Measurements from ENCODE around the gene ATF6. TPM values are rescaled to one million over a fixed set of nuclear protein-coding genes. Genes with fewer than 3 reads are reported as not detected.

ATF6 gene
- polyA plus RNA-seq, 2 of the 4 experiments (the other 2 are of a cell fraction): 8.6 to 28.0 TPM

GRCh38 chr1:161838362-161838761 lies 72.2 kb downstream of the ATF6 start:
- no peak for FAIRE-seq
- ATAC-seq: no peak
- TF ChIP-seq, protein P1, sequence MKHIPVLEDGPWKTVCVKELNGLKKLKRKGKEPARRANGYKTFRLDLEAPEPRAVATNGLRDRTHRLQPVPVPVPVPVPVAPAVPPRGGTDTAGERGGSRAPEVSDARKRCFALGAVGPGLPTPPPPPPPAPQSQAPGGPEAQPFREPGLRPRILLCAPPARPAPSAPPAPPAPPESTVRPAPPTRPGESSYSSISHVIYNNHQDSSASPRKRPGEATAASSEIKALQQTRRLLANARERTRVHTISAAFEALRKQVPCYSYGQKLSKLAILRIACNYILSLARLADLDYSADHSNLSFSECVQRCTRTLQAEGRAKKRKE (CRISPR knock-in tag; IDR thresholded peaks at IDR 0.05; ENCODE audit: low read depth): no peak
- no peak for TF ChIP-seq ZC3H11A (IDR thresholded peaks at IDR 0.05)
- TF ChIP-seq CBX8 (IDR thresholded peaks at IDR 0.05): no peak
- no peak for TF ChIP-seq HDAC2 (IDR thresholded peaks at IDR 0.05)
- TF ChIP-seq NPAS2 (CRISPR knock-in tag; IDR thresholded peaks at IDR 0.05; ENCODE audit: borderline replicate concordance): no peak
- TF ChIP-seq ZSCAN20 (CRISPR knock-in tag; IDR thresholded peaks at IDR 0.05): no peak
- TF ChIP-seq REST (IDR thresholded peaks at IDR 0.05): no peak
- TF ChIP-seq, protein P2, sequence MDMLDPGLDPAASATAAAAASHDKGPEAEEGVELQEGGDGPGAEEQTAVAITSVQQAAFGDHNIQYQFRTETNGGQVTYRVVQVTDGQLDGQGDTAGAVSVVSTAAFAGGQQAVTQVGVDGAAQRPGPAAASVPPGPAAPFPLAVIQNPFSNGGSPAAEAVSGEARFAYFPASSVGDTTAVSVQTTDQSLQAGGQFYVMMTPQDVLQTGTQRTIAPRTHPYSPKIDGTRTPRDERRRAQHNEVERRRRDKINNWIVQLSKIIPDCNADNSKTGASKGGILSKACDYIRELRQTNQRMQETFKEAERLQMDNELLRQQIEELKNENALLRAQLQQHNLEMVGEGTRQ (IDR thresholded peaks at IDR 0.05): no peak
- no peak for TF ChIP-seq BCL3 (IDR thresholded peaks at IDR 0.05)
- no peak for TF ChIP-seq ZFP36 (IDR thresholded peaks at IDR 0.05; ENCODE audit: borderline replicate concordance, partially characterized antibody)
- no peak for TF ChIP-seq RFX5 (IDR thresholded peaks at IDR 0.05)
- no peak for DNase-seq (ENCODE audit: low read depth in 1 of 2, low spot score in 1 of 2)
- Histone ChIP-seq H3K4me2 (no peak overlapping the region), H3K27ac (no peak overlapping the region), H3K4me1 (no peaks in the 10 kb centered on the region), H3K4me3 (no peak overlapping the region), H3K9me3 (no peaks in the 10 kb centered on the region)
- CTCF ChIA-PET: interaction anchor here (1.1 kb wide), 1 partner anchor 199 kb away, joined by 3 read pairs; no protein-coding TSS in a partner anchor
- POLR2A ChIA-PET: no interaction called here
- WGBS (ENCODE audit: missing lambda C conversion rate): 89% methylated on average over 3 of the region's 3 CpGs

DNA sequence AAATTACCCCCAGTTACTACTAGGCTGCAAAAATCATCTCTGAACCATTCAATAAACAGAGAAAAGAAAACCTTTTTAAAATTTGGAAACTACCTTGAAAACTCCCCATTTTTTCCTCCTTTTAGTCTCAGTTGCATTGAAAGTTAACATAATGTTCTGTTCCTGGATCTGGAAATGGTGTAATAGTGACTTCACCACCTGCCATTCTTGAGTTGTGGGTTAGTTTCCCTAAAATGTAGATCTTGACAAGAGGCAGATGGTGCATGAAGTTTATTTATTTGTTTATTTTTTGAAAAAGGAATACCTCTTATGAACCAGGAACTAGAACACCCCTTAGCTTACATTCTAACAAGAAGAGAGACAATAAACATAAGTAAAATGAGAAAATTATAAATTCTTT lies 72.8 kb downstream of the ATF6 start:
- no peak for FAIRE-seq
- no peak overlapping the region for H3K4me3 ChIP-seq
- no peak overlapping the region for H3K4me2 ChIP-seq
- H3K9me3 ChIP-seq: no peaks in the 10 kb centered on the region
- DNase-seq (ENCODE audit: low read depth in 1 of 2, low spot score in 1 of 2): no peak
- H3K4me1 ChIP-seq: no peaks in the 10 kb centered on the region
- POLR2A ChIA-PET: no interaction called here
- no peak for ATAC-seq
- CTCF ChIA-PET: no interaction called here
- H3K27ac ChIP-seq: no peak overlapping the region
- TF ChIP-seq CBX2 (IDR thresholded peaks at IDR 0.05; ENCODE audit: borderline replicate concordance, low read depth) (no peak), CHD4 (IDR thresholded peaks at IDR 0.05; ENCODE audit: borderline replicate concordance) (no peak), TP53 (CRISPR knock-in tag; IDR thresholded peaks at IDR 0.05) (no peak), PBX3 (IDR thresholded peaks at IDR 0.05) (no peak), NPAS2 (CRISPR knock-in tag; IDR thresholded peaks at IDR 0.05; ENCODE audit: borderline replicate concordance) (no peak), GATA3 (IDR thresholded peaks at IDR 0.05; ENCODE audit: borderline replicate concordance) (no peak), CHD2 (IDR thresholded peaks at IDR 0.05; ENCODE audit: low read length, partially characterized antibody) (no peak), POLR2AphosphoS2 (conservative IDR thresholded peaks at IDR 0.05; ENCODE audit: low read length) (no peak), ELK1 (IDR thresholded peaks at IDR 0.05; ENCODE audit: low read depth, low read length) (no peak), POLR2A (IDR thresholded peaks at IDR 0.05; ENCODE audit: low read length) (no peak), RNF2 (IDR thresholded peaks at IDR 0.05; ENCODE audit: borderline replicate concordance, low read depth) (no peak), MAFK (IDR thresholded peaks at IDR 0.05; ENCODE audit: partially characterized antibody) (no peak), MYC (IDR thresholded peaks at IDR 0.05; ENCODE audit: borderline replicate concordance, low read length) (no peak), HDAC2 (IDR thresholded peaks at IDR 0.05) (no peak), NR3C1 (IDR thresholded peaks at IDR 0.05) (no peak)
- TF ChIP-seq, protein P3, sequence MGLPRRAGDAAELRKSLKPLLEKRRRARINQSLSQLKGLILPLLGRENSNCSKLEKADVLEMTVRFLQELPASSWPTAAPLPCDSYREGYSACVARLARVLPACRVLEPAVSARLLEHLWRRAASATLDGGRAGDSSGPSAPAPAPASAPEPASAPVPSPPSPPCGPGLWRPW (IDR thresholded peaks at IDR 0.05): no peak
- TF ChIP-seq, protein P4, sequence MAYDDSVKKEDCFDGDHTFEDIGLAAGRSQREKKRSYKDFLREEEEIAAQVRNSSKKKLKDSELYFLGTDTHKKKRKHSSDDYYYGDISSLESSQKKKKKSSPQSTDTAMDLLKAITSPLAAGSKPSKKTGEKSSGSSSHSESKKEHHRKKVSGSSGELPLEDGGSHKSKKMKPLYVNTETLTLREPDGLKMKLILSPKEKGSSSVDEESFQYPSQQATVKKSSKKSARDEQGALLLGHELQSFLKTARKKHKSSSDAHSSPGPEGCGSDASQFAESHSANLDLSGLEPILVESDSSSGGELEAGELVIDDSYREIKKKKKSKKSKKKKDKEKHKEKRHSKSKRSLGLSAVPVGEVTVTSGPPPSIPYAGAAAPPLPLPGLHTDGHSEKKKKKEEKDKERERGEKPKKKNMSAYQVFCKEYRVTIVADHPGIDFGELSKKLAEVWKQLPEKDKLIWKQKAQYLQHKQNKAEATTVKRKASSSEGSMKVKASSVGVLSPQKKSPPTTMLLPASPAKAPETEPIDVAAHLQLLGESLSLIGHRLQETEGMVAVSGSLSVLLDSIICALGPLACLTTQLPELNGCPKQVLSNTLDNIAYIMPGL (CRISPR knock-in tag; IDR thresholded peaks at IDR 0.05; ENCODE audit: borderline replicate concordance): no peak
- TF ChIP-seq, protein P1 (CRISPR knock-in tag; IDR thresholded peaks at IDR 0.05; ENCODE audit: low read depth): no peak
